H4 (cell line): Measurements from ENCODE around the gene ILK. TPM values are rescaled to one million over a fixed set of nuclear protein-coding genes. Genes with fewer than 3 reads are reported as not detected.

Experiments used
- DNase-seq: peaks from one replicate; pipeline ENCODE4 v3.0.0-alpha.2; 2015; ENCODE audit warnings: low spot score
- total RNA-seq: library from RNA; depleted of rRNA; stranded (reverse); fragments of >200 nt; shearing (Covaris generic); gene quantifications from 2 replicates; pipeline ENCODE4 v1.2.3, GENCODE V29; 2014

Gene ILK
- total RNA-seq, 1 experiment from 2014 or later = 144 TPM

DNA sequence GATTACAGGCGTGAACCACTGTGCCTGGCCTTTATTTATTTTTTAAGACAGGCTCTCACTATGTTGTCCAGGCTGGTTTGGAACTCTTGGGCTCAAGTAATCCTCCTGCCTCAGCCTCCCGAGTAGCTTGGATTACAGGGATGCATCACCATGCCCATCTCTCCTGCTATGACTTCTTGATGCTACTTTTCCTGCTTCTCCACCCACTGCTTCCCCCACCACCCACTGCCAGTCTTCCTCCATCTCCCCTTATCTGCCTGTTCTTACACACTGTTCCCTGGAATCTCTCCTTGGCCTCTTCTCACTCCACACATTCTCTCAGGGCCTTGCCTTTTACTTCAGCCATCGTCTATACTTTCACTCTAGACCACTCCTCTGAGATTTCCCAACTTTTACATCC lies 32.9 kb downstream of the ILK start:
- DNase-seq = no peak

- peak; percentile 30 for DNase-seq
Measured at GRCh38 chr11:6637871-6638270, 34.3 kb downstream of the ILK start.

DNA sequence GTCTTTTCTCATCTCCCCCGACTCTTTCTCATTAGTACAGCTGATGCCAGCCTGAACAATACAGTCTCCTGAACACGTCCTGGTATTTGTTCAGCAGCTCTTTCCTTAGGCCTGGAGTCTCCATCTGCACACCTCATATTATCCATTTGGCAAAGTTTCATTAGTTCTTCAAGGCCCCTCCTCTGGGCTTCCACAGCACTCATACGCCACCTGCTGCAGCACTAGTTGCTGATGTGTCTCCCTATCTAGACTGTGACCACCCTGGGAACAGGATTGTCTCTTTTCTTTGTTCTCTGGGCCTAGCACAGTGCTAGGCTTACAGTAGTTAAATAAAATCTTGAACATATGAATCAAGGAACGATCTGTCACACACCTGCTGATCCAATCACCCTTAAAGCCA lies 34.9 kb downstream of the ILK start:
- no peak for DNase-seq

DNA sequence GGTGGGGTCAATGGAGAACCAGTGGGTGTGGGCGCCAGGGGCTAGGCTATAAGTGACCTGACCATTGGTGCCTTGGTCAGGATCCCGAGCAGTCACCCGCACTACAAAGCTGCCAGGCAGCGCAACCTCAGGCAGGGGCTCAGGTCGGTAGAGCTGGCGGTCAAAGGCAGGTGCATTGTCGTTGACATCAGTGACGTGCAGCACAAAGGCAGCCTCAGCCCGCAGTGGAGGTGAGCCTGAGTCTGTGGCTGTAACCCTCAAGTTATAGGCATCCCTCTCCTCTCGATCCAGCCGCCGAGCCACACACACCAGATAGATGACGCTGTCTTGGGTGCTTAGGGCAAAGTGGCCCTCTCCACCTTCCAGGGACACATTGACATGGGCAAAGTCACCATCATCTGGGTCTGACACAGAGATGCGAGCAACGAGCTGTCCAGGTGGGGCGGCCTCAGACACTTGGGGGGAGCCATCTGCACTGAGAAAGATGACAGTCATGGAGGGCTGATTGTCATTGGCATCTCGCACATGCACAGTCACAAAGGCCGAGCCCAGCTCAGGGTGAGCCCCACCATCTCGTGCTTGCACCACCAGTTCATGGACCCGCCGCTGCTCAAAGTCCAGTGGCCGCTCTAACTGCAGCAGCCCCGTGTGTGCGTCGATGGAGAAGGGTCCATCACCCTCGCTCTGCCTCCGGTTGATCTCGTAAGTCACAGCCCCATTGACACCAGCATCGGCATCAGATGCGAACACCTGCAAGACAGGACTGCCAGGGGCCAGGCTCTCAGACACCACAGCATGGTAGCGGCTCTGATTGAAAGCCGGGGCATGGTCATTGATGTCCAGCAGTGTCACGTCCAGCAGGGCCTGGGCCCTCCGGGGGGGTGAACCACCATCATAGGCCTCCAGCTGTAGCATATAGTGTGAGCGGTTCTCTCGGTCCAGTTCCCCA lies 36.7 kb downstream of the ILK start:
- DNase-seq = no peak

DNA sequence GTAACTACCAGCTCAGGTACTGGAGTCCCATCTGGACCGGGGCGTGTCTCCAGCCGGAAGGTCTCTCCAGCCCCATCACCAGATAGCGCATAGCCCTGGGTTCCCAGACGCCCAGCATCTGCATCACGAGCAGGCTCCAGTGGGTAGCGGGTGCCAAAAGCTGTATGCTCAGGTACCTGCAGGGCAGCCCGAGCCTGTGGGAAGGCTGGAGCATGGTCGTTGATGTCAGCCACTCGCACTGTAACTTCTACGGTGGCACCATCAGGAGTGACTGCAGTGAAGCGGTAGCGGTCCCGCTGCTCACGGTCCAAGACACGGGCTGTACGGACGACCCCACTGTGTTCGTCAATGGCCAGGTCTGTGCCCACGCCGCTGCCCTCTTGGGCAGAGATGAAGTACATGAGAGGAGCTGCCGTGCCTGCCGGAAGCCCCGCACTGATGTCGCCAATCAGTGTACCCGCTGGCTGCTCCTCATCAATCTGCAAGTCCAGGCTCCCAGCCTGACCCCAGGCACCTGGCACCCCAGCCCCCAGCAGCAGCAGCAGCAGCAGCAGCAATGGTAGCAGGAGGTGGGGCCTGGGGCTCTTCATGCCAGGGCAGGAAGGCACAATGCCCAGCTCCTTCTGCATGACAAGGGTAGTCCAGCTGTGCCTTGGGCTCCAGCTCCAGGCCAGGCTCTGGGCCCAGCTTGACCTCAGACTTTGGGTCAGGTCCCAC lies 37.6 kb downstream of the ILK start:
- DNase-seq = no peak

GRCh38 chr11:6642957-6643356 lies 39.4 kb downstream of the ILK start:
- DNase-seq = no peak

- DNase-seq = no peak
Measured at GRCh38 chr11:6646071-6646470, 42.5 kb downstream of the ILK start.

DNA sequence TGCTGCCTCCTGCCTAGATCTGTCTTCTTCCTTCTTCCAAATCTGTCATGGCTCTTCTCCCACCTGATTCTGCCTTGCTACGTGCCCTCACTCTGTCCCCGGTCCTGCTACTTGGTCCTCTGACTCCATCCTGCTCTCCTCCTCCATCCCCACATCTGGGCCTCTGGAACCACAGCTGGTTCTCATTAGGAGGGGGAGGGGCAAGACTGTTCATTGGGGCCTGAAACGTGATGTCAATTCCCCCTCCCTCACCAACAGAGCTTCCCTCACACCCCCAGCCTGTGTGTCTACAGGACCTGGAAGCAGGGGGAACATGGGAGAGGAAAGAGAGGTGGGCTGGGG lies 43.0 kb downstream of the ILK start:
- no peak for DNase-seq

GRCh38 chr11:6646918-6647679 lies 43.5 kb downstream of the ILK start:
- DNase-seq = no peak

- DNase-seq = no peak
Measured at GRCh38 chr11:6647836-6648235, 44.3 kb downstream of the ILK start.

DNA sequence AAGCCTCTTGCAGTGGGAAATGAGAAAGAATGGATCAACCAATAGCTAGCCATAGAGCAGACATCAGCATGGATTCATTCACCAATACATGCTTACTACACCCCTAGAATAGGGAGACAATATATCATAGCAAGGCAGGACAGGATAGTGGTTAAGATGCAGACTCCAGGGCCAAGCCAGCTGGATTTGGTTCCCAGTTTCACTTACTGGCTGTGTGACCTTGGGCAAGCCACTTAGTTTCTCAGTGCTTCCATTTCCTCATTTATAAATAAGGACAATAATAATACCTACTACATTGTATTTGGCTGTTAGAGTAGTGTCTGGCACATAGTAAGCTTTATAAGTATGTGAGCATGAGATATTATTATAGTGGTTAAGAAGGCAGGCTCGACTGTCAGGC lies 44.9 kb downstream of the ILK start:
- DNase-seq = no peak

GRCh38 chr11:6650104-6650503 lies 46.5 kb downstream of the ILK start:
- no peak for DNase-seq

- no peak for DNase-seq
Measured at GRCh38 chr11:6650980-6651379, 47.4 kb downstream of the ILK start.

DNA sequence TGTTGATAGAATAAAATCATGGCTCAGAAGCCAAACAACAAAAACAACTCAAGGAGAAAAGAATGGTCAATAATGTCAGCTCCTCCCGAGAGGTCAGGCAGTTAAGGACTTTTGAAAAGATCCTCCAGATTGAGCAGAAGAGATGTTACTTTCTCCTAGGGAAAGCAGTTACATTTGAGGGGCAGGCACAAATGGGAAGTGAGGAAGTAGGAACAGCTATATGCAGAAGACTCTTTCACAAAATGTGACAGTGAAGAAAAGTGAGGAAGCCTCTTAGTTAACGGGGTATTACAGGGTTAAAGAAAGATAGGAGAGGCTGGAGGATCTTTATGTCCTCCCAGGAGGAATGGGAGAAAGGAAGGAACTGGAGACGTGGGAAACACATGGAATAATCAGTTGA lies 48.6 kb downstream of the ILK start:
- DNase-seq = no peak

DNA sequence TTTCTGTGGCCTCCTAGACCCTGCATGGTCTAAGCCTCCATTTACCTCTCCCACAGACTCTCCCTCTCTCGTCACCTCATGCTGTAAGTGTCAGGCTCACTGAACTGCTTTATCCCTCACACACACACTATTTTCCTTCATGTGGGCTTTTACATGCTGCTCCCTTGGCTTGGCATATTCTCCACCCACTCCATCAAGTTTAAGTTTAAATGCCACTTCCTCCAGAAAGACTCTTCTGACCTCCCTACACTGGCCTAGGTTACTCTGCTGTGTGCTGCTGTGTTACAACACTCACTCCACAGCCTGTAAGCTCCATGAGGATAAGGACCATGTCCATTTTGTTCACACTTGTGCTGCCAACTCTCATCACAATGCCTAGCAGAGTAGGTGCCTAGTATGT lies 49.5 kb downstream of the ILK start:
- DNase-seq = no peak

DNA sequence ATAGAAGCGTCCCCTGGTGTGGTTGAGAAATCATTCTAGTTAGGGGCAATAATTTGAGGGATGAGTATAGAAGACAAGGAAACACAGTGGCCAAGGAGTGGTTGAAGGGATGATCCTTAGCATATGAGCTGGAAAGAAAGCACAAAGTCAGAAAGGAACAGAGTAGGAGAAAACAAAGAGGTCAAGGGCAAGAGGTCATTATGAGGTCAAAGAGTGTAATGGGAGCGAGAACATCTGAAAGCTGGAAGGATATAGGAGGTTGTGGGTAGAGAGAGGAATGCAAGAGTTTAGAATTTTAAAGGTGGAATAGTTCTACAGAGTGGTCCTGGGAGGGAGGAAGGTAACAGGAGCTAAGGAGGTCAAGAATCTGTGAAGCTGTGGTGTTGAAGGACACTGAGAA lies 50.1 kb downstream of the ILK start:
- no peak for DNase-seq

DNA sequence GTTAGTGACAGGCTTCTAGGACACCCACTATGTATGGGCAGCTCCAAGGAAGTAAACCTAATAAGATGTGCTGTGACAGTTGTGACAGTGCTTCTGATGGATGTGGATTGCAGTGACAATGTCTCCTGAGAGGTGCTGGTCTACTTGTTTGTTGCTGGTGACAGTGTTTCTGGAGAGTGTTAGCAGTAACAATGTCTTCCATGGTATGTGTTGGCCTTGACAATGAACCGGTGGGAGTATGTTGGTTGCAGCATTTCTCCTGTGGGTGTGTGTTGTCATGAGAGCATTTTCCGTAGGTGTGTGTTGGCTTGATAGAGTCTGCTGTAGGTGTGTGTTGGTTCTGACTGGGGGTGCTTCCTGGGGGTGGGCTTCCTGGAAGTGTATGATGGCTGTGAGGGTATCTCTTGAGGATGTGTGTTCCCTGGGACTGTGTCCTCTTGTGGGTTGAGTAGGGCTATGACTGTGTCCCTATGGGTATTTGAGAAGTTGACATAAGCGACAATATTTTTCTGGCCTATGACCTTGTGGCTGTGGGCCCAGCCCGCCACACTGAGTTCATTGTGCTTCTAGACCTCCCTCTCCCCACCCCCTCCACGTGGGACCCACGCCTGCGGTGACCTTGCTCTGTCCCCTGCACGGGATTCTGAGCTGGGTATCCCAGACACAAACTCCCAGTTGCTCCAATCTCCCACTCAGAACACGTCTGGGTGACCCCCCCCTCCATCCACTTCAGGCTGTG lies 50.9 kb downstream of the ILK start:
- no peak for DNase-seq

GRCh38 chr11:6655020-6655789 lies 51.6 kb downstream of the ILK start:
- DNase-seq = no peak

DNA sequence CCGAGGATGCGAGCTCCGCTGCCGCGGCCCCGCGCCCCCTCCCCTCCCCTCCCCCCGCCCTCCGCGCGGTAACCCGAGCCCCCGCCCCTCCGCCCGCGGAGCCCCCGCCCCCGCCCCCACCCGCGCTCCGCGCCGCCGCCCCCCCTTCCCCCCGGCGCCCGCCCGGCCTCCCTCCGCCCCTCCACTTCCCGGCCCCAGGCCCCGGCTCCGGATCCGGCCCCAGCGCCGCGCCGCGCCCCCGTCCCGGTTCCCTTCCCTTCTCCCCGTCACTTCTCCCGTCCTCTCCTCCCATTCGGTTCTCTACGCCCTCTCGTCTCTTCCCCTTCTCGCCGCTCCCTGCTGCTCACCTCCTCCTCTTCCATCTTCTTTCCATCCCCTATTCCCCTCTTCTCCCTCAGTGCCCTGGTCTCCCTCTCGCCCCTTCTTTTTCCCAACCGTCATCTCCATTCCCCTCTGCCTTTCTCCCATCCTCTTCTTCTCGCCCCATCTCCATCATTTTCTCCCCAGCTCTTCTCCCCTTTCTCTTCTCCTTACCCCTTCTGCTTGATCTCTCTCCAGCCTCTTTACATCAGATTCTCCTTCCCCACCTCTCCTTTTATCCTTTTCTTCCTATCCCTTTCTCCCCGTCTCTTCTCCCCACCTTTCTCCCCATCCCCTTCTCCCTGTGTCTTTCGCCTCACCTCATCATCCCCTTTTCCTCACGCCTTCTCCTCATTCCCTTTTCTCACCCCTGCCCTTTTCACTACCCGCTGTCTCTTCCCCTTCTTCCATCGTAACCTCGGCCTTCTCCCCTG lies 52.4 kb downstream of the ILK start, which contains the start of gene DCHS1:
TSS of gene DCHS1 (minus strand) at position 20 of the 794 bp plus-strand sequence. CDS start 14,196 bp downstream, outside the sequence.
- DNase-seq = no peak

DNA sequence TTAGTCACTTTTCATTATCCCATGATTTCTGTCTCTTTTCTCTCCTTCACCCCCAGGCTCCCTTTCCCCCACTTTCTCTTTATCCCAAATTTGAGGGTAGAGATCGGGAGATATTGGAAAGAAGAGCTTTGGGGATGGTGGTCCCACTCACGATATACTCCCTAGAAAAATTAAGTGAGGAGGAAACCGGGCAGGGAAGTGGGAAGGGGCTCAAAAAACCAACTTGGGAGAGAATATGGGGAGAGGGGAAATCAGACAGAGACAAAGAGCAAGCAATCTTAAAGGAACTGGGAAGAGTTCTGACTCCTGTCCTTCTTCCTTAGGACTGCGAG lies 53.0 kb downstream of the ILK start:
- no peak for DNase-seq
